ENCODE data around the gene AKTIP.

Gene AKTIP

DNA sequence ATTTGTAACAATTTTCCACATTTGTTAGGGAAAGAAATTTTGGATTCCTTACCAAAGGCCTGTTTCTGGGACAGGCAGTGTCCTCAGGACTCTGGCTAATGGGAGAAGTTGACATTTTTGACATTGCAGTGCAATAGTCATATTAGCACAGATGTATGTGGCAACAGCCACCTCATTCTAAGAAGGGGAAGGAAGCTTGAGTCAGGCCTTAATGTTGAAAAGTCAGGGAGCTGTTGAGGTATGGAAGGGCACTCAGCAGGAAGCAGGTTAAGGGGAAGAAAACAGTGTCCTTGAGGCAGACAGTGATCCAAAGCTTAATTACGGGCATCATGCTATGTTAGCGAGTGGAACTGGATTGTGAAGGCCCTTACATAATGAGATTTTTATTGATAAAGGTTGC is 20.9 kb downstream of the AKTIP start:
- no peak for DNase-seq

DNA sequence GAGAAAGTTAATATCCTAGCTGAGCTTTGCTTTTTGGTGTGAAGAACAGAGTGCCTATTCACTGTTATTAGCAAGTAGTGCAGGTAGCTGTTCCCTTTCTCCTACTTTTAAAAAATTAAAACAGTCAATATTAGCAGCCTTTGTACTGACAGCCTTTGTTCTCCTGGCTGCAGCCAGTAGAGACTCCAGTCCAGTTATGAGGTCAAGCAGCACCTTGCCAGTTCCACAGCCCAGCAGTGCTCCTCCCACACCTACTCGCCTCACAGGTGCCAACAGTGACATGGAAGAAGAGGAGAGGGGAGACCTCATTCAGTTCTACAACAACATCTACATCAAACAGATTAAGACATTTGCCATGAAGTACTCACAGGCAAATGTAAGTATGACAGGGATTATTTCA is 22.6 kb downstream of the AKTIP start:
- DNase-seq: no peak

DNA sequence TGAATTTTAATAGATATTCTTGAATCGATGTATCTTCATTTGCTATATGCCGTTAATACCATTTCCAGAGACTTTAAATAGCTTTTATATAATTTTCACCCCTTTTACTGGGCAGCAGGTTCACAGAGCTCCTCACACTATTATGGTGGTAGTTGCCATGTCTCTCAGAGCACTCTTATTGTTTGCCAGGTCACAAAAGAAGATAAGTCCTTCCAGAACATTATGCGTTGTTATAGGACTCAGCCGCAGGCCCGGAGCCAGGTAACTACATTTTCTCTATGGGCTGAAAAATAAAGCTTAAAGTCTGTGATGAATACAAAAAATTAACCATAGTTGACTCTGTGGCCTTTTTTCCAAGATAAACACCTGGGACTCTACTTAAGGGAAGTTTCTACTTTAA is 24.0 kb downstream of the AKTIP start:
- no peak for DNase-seq

DNA sequence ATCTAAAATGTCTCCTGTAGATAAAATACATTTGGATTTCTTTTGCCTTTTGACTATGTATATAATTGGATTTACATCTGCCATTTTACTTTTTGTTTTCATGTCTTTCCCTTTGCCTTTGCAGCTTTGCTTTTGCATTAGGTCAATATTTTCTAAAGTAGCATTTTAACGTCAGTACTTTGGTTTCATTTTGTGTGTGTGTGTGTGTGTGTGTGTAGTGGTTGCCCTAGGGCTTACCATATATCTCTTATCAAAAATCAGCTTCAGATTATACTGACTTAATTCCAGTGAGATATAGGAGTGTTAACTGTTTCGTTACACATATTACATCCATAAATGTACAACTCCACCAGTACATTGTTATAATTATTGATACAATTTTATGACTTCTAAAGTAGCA is 26.1 kb downstream of the AKTIP start:
- no peak for DNase-seq

DNA sequence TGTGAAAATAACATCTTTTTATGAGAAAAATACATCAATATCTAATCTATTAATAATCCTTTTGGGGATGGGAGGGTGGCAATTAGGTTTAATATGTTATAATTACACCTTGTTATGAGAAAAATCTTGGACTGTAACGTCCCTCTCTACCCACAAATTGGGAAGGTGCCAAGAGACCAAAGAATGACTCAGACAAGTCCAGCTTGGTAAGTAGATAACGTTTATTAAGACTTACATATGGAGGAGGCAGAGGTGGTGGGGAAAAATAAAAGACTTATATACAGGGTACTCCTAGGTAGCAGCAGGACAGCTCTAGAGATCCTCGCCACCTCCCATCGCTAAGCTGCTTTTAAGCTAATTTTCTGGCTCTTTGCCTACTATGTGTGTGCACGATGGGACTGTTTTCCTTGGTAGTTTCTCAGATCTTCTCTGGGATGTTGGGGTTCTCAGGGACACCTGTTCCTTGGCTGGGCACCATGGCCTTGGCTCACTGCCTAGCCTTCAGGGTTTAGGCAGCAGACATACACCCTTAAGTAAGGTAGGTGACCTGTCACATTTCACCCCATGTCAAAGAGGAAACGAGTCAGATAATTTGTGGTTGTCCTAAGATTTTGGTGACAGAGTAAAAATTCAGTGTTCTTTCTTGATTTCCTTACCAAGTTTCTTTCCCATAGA is 37.3 kb downstream of the AKTIP start:
- DNase-seq: no peak

DNA sequence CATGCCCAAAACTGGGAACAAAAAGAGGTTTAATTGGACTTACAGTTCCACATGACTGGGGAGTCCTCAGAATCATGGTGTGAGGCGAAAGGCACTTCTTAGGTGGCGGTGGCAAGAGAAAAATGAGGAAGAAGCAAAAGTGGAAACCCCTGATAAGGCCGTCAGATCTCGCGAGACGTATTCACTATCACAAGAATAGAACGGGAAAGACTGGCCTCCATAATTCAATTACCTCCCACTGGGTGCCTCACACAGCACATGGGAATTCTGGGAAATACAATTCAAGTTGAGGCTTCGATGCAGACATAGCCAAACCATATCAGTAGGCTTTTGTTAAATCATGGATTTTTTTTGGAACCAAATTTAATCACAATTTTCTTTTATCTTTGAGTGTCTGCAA is 44.4 kb downstream of the AKTIP start:
- DNase-seq: no peak

DNA sequence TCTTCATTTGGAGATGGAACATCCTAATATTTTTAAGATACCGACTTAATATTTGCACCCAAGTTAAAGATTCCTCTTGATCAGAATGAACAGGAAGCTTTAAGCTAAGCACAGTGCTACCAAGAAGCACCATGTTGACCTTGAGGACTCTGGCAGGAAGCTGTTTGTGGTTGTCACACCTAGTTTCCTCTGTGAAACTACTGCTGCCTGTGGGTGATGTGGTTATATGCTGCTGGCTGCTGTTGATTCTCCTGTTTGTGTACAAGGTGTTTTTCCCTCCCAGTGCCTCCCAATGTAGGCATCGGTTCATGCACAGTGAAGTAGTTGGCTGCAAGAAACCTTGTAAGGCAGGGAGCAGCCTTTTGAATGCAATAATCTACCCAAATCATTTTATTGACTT is 45.3 kb downstream of the AKTIP start:
- DNase-seq: no peak

DNA sequence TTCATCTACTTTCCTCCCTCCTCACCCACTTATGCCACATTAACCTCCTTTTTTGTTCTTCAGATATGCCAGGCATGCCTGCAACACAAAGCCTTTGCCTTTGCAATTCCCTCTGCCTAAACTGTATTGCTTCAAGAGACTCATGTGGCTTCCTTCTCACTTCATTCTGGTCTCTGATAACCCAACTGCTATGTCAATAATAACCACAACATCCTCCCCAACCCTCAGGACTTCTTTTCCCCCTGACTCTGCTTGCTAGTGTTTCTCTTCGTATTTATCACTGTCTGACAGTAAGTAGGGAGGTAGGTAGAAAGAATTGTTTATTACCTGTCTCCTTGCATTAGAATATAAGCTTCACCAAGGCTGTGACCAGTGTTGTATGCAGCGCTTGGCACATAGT is 46.4 kb downstream of the AKTIP start:
- no peak for DNase-seq

DNA sequence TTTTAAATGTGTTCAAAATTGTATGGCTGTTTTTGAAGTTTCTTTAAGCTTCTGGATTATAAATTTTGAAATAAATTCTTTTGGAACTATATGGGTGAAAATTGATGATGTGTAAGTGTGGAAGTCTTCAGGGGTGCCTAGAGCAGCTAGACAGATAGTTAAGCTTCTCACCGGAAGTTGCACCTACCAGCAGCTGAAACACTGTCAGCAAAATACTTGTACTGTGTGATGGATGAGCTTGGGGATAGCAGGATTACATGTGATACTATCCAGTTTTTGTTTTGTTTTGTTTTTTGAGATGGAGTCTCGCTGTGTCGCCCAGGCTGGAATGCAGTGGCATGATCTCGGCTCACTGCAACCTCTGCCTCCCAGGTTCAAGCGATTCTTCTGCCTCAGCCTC is 49.1 kb downstream of the AKTIP start:
- DNase-seq: no peak

DNA sequence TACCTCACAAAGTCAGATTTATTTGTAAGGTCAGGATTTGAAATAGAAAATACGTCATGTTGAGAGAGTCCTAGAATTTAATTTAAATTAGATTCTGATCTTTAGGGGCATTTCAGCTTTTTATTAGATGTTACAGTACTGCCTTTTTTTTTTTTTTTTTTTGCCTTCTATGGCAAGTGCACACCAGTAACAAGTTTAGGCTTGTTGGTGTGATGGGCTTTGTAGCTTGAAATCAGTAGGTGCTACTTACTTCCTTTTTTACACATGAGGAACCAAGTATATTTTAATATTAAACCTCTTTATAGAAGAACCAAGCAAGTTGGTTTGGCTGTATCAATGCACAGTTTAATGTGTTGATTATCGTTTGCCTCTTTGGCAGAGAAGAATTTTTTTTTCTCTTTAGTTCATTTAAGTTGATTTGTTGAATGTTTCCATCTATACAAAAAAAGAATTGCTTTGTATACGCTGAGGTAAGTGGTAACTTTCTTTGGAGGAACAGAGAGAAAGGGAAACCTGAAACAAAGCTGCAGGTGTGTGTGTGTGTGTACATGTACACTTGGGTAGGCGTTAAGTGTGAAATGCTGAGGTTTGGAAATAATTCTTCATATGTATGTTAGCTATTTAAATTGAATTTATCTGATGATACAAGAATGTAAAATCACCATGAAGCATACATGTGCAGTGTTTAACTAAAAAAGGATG is 53.0 kb downstream of the AKTIP start:
- no peak for DNase-seq

DNA sequence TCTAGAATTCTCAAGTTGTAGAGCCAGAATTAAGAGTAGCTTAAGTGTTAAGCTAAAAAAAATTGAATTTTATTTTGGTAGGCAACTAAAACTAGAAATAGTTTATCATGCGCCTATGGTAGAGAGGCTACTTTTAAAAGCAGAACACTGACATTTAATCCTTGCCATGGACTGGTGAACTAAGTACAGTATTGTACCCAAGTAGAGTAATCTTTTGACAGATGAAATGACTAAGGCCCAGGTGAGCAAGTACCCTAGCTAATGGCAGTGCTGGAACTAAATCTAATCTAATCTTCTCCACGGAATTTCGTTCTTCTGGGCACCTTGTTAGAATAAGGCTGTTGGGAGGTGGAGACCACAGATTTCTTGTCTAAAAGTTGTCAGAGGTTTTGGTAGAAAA is 56.9 kb downstream of the AKTIP start:
- DNase-seq: no peak

DNA sequence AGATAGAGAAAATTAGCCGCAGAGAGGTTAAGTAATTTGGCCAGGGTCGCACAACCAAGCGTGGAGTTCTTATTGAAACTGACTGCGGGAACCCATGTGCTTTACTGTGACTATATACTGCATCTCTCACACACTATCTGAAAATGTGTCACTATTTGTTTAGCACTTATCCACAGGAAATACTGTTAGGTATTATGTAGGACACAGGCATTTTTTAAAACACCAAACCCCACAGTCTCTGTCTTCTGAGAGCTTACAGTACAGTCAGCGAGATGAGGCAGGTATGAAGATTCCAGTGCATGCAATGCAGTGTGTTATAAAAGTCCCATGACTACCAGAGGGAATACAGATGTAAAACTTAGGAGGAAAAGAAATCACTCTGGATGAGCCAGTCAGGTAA is 57.5 kb downstream of the AKTIP start:
- no peak for DNase-seq

All from nucleus accumbens (tissue), 56 donors.